HG02970 (cell line): ENCODE measurements around the gene BMPER.

Source experiments
- ATAC-seq: cut with Tn5 transposase; IDR thresholded peaks from one replicate; pipeline ENCODE4 v1.9.1; 2021; ENCODE audit warnings: mild to moderate bottlenecking, moderate library complexity, moderate number of reproducible peaks; ENCODE audit not compliant: unreplicated experiment, low FRiP score

BMPER gene

GRCh38 chr7:33887266-33887975 is 17.9 kb upstream of the BMPER start:
- ATAC-seq, result no peak

- ATAC-seq, result no peak
Observed at GRCh38 chr7:33888166-33888565, 17.2 kb upstream of the BMPER start.

GRCh38 chr7:33892945-33893344 is 12.4 kb upstream of the BMPER start:
- ATAC-seq, result no peak

DNA sequence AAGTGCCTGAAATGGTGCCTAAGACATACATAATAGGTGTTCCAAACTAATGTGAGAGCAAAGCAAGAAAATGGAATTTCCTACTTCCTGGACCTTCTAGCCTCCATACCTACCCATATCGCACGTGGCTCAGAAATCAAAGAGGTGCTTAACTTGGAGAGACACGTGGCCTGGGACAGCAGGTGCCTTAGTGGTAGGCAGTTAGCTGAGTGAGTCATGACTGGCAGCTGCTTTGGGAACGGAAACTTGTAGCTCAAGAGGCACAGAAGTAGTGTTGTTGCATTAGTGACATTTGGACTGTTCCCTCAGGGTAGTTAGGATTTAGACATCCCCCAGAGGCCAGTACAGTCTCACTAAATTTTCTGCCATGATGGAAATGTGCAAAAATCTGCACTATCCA is 12.0 kb upstream of the BMPER start:
- no peak for ATAC-seq

DNA sequence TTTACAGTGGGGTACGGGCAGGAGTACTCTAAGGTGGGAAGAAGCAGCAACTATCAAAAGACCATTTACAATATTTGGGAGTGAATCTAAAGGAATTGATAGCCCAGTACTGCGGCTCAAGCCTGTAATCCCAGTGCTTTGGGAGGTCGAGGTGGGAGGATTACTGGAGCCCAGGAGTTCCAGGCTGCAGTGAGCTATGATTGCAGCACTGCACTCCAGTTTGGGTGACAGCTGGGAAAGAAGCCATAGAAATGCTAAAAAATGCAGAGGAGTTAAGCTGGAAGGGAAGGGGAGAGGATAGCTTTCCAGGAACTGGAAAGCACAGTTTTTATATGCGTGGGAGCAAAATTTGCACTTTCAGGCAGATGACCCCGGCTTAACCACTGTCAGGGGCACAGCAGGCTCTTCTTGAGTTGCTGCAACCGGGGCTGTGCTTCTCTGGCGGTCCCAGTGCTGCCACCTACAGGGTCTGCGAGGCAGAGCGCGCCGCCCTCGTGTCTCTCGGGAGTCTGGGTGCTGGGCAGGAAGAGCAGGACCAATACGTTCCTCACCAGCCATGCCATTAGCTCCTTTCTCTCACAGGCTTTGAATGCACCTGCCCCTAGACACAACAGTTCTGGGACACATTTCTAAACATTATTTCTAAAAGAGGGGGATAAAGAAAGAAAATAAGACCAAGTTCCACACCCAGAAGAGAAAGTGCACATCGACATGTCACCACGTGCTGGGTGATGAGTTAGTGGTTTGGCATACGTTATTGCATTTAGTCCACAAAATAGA is 10.1 kb upstream of the BMPER start:
- ATAC-seq, result peak; percentile 95

GRCh38 chr7:33900501-33900900 is 4.8 kb upstream of the BMPER start:
- ATAC-seq, result no peak

DNA sequence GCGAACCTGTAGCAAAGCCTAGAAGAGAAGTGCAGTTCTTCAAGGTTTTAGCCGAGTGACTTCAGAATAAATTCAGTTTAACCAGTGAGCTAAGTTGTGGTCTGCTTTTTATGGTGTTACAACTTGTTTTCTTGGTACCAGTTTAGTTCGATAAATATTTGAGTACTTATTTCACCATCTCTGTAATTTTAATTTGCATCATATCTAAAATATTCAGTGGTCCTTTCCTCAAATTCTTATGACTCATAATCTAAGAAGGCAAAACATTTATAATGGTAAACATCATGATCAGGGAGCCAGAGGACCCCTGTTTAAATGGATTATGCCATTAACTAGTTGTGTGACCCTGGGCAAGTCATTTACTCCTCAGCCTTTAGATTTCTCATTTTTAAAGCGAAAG is 4.1 kb upstream of the BMPER start:
- no peak for ATAC-seq

GRCh38 chr7:33901847-33902246 is 3.5 kb upstream of the BMPER start:
- ATAC-seq, result no peak

DNA sequence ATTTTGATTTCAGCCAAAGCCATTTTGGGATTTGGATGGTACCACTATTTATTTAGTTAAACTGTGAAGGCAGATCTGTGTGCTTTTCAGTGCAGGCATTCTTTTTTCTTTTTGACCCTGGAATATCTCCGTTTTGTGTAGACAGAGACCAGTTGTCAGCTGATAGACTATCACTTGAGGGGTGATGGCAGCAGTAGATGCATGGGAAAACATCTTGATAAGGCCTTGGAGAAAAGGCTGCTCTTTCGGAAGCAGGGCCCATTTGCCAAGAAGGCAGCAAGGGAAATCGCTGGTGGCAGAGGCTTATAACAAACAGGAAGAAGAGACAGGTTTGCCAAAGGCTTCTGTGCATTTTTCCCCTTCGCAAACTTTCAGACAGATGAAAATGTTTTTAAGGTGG is 2.6 kb upstream of the BMPER start:
- ATAC-seq, result no peak

- peak; percentile 16 for ATAC-seq
Observed at GRCh38 chr7:33903791-33904680, 1.3 kb upstream of the BMPER start.

DNA sequence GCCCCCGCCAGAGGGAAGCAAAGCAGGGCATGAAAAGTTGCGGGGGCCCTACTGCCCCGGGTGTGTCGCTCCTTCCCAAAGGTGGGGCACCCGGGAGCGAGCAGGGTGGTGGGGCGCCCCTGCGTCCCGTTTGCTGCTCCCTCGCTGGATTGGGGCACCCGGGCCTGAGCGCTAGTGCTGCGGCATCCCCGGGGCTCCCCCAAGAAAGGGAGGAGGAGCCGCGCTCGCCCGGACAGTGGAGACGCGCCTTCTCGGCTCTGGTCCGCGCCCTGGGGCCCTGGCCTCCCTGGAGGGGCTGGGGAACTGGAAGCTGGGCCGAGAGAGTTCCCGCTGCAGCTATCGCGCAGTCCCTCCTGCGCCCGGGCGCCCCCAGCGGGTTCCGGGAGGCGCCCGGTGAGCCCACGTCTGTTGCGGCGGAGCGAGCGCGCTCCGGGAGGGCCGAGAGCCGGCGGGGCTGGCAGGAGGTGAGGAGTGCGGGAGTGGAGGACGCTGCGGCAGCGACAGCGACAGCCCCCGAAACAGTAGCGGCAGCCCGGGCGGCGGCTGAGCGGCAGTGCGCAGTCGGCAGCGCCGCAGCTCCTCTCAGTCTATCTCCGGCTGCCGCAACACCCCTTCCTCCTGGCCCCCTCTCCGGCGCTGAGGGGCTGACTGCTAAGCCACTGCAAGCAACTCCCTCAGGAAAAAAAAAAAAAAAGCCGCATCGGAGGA is 504 bp upstream of the BMPER start:
- ATAC-seq, result peak; percentile 41

GRCh38 chr7:33906697-33907096 is 1.4 kb downstream of the BMPER start:
- ATAC-seq, result no peak

- ATAC-seq, result no peak
Observed at GRCh38 chr7:33907625-33908024, 2.3 kb downstream of the BMPER start.

DNA sequence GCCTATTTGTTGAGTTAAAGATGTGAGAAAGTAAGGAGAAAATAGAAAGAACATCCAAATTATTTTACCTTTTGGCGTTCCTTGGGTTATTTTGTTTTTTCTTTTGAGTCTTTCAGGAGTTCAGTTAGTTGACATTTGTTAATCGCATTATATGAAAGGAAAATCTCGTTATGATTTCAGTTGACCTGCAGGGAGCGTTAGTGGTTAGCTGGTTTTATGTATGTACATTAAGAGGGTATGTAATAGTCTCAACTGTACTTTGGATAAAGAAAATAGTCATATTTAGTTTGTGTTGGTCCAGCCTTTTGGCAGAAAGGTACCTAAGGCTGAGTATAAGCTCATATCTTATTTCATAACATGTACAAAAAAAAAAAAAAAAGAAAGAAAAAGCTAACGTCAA is 4.0 kb downstream of the BMPER start:
- no peak for ATAC-seq

- ATAC-seq, result no peak
Observed at GRCh38 chr7:33909755-33910154, 4.4 kb downstream of the BMPER start.

- ATAC-seq, result no peak
Observed at GRCh38 chr7:33910756-33911155, 5.4 kb downstream of the BMPER start.

- ATAC-seq, result no peak
Observed at GRCh38 chr7:33916357-33917081, 11.2 kb downstream of the BMPER start.

DNA sequence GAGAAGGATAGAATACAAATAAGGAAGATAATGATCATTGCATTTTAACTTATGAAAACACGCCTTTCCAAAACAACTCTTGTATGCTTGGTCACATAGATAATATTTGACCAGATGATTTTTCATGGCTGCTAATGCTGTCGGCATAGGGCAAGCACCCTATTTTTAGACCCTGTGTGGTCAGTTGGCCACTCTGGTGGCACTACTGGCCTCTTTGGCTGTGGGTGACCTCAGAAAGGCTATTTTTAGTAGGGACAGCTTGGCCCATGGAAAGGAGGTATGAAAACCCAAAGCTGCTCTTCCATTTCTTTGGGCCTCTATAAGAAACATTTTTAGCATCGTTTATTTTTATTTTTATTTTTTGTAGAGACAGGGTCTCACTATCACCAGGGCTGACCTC is 12.3 kb downstream of the BMPER start:
- no peak for ATAC-seq

GRCh38 chr7:33918438-33919143 is 13.3 kb downstream of the BMPER start:
- ATAC-seq, result no peak
